ENCODE data around the gene LBHD2.
A peak's percentile ranks its signal among the peaks of the same experiment; 100 is the strongest.

LBHD2 gene

DNA sequence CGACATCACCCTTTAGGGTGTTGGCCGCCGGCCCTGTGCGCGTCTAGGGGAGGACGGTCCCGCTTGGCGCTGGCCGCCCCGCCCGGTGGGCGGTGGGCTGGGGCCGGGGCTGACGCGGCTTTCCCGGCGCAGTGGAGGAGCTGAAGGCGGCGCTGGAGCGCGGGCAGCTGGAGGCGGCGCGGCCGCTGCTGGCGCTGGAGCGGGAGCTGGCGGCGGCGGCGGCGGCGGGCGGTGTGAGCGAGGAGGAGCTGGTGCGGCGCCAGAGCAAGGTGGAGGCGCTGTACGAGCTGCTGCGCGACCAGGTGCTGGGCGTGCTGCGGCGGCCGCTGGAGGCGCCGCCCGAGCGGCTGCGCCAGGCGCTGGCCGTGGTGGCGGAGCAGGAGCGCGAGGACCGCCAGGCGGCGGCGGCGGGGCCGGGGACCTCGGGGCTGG lies 42.9 kb downstream of the LBHD2 start:
- peak overlapping the region; percentile 35 for H3K4me3 ChIP-seq (ENCODE audit: low read depth, low read length)
- TF ChIP-seq, protein P1, sequence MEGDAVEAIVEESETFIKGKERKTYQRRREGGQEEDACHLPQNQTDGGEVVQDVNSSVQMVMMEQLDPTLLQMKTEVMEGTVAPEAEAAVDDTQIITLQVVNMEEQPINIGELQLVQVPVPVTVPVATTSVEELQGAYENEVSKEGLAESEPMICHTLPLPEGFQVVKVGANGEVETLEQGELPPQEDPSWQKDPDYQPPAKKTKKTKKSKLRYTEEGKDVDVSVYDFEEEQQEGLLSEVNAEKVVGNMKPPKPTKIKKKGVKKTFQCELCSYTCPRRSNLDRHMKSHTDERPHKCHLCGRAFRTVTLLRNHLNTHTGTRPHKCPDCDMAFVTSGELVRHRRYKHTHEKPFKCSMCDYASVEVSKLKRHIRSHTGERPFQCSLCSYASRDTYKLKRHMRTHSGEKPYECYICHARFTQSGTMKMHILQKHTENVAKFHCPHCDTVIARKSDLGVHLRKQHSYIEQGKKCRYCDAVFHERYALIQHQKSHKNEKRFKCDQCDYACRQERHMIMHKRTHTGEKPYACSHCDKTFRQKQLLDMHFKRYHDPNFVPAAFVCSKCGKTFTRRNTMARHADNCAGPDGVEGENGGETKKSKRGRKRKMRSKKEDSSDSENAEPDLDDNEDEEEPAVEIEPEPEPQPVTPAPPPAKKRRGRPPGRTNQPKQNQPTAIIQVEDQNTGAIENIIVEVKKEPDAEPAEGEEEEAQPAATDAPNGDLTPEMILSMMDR (IDR thresholded peaks at IDR 0.05; ENCODE audit: control insufficient read depth, extremely low read depth, insufficient read depth) = peak; percentile 63
- DNase-seq (ENCODE audit: low read depth) = peak; percentile 59

DNA sequence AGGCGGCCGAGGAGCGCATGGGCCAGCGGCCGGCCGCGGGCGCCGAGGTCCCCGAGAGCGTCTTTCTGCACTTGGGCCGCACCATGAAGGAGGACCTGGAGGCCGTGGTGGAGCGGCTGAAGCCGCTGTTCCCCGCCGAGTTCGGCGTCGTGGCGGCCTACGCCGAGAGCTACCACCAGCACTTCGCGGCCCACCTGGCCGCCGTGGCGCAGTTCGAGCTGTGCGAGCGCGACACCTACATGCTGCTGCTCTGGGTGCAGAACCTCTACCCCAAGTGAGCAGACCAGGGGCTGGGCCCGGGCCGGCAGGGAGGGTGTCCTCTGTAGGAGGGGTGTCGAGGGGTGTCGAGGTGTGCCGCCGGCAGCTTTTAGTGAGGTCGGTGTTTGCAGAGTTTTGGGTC lies 43.3 kb downstream of the LBHD2 start:
- no peak overlapping the region for H3K4me3 ChIP-seq (ENCODE audit: low read depth, low read length)
- TF ChIP-seq, protein P1 (IDR thresholded peaks at IDR 0.05; ENCODE audit: control insufficient read depth, extremely low read depth, insufficient read depth) = no peak
- DNase-seq (ENCODE audit: low read depth) = no peak

DNA sequence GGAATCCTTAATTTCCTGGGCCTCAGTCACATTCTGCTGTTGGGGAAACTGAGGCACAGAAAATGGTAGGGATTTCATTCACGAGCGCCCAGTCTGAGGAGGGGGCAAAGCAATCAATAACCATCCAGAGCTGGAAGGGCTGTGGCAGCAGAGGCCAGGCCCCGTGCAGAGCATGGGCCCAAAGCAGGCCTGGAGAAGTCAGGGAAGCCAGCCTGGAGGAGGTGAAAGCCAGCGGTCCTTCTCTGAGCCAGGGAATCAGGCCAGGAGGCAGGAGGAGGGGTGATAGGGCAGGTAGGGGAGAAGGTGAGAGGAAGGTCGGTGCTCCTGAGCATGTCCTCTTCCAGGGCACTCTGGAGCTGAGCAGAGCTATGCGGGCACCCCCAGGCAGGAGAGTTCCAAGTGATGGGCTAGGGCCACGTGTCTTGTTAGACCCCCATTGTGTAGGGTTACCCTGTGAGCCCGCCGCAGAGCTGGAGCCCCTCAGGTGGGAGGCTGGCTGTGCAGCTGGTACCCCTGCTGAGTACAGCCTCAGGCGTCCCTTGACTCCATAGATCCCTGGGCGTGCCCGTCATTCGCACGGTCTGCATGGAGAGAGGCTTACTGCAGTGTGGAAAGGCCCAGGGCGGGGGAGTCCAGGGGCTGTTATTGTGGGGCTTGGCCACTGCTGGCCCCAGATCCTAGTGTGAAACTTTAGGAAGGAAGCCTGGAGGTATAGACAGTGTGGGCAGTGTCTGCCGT lies 44.0 kb downstream of the LBHD2 start:
- no peak for DNase-seq (ENCODE audit: low read depth)
- H3K4me3 ChIP-seq (ENCODE audit: low read depth, low read length) = no peak overlapping the region
- TF ChIP-seq, protein P1 (IDR thresholded peaks at IDR 0.05; ENCODE audit: control insufficient read depth, extremely low read depth, insufficient read depth) = no peak

DNA sequence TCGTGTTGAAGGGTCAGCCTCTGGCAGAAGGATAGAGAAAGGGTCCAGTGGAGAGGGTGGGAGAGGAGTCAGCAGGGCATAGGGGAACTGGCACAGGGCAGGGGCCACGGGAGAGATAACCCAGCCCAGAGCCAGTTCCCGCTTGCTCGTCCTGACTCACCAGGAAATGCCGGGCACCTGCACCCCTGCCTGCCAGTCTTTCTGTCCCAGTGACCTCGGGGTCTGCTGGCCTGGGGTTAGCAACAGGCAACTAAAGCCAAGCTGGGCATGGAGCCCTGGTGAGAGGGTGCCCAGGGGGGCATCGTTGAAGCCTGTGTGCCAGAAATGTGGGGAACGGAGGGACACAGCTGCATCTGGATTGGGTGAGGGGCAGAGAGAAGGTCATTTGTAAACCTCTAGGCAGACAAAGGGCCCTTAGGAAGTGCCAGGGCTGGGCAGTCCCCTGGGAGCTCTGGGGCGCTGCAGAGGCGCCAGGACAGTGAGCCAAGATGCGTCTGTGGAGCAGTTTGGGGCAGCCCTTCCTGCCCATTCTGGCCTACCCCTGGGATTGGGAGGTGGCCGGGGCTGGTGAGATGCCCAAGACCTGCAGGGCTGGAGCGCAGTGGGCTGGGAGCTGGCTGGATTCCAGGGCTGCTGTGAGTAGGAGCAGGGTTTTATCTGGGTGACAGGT lies 44.8 kb downstream of the LBHD2 start:
- no peak for DNase-seq (ENCODE audit: low read depth)
- TF ChIP-seq, protein P1 (IDR thresholded peaks at IDR 0.05; ENCODE audit: control insufficient read depth, extremely low read depth, insufficient read depth) = no peak
- no peak overlapping the region for H3K4me3 ChIP-seq (ENCODE audit: low read depth, low read length)

DNA sequence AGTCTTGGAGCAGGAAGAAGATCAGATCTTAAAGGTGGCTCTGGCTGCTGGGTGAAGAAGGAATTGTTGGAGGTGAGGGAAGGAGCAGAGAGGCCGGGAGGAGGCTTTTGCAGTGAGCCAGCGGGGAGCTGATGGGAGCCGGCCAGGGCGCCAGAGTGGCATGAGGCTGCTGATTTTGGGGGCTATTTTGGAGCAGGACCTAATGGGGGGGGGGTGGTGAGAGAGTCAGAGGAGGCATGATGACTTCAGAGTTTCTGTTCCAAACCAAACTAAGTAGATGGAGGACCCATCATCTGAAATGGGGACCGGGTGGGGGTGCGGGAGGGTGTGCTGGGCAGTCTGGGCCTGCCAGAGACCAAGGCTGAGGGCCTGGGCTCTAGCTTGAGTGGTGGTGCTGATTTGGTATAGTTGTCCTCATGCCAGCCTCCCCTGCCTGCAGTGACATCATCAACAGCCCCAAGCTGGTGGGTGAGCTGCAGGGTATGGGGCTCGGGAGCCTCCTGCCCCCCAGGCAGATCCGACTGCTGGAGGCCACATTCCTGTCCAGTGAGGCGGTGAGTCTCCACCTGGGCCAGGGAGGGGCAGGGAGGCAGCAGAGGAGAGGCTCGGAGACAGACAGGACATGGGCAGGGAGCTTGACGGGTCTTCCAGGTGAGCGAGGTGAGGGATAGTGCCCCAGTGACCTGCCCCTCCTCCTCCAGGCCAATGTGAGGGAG lies 45.4 kb downstream of the LBHD2 start:
- TF ChIP-seq, protein P1 (IDR thresholded peaks at IDR 0.05; ENCODE audit: control insufficient read depth, extremely low read depth, insufficient read depth) = no peak
- no peak for DNase-seq (ENCODE audit: low read depth)
- H3K4me3 ChIP-seq (ENCODE audit: low read depth, low read length) = no peak overlapping the region

DNA sequence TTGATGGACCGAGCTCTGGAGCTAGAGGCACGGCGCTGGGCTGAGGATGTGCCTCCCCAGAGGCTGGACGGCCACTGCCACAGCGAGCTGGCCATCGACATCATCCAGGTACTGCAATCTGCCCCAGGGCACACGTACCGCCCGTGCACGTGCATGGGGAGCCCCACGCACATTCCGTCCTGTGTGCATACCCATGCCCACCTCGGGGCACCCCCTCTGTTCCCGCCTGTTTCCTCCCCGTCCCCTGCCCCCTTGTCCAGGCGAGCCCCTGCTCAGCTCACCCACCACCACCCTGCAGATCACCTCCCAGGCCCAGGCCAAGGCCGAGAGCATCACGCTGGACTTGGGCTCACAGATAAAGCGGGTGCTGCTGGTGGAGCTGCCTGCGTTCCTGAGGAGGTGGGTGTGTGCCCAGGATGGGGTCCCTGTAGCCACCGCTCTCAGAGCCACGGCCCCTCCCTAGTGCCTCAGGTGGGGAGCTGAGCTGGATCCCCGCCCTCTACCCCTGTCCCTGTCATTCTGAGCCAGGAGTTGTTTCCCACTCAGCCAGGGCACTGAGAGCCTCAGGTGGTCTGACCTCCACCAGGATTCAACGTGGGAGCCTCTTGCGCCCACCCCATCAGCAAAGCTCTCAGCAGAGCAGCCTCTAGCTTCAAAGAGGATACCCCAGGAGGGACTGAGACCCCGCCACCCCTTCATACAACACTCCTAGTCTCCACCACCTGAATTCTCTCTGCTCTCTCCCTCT lies 46.2 kb downstream of the LBHD2 start:
- no peak for DNase-seq (ENCODE audit: low read depth)
- TF ChIP-seq, protein P1 (IDR thresholded peaks at IDR 0.05; ENCODE audit: control insufficient read depth, extremely low read depth, insufficient read depth) = no peak
- no peak overlapping the region for H3K4me3 ChIP-seq (ENCODE audit: low read depth, low read length)

All from LNCaP clone FGC (cell line).